ENCODE data around the gene GLB1L3.

DNA sequence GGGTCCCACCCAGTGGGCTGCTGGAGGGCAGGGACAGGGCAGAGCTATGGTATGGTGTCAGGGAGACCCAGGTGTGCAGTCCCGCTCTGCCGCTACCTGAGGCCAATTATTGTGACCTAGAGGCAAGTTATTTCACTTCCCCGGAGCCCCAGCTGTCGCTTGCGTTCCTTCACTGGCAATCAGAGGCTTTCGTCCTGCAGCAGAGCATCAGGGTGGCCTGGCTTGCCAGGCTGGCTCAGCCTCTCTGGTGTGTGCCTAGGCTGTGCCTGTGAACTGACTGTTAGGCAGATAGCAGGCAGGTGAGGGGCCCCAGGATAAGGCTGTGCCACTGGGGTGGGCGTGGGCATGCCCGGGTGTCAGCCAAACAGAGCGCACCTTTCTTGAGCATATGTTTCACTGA, 87.0 kb downstream of the GLB1L3 start:
- TF ChIP-seq, protein P1, sequence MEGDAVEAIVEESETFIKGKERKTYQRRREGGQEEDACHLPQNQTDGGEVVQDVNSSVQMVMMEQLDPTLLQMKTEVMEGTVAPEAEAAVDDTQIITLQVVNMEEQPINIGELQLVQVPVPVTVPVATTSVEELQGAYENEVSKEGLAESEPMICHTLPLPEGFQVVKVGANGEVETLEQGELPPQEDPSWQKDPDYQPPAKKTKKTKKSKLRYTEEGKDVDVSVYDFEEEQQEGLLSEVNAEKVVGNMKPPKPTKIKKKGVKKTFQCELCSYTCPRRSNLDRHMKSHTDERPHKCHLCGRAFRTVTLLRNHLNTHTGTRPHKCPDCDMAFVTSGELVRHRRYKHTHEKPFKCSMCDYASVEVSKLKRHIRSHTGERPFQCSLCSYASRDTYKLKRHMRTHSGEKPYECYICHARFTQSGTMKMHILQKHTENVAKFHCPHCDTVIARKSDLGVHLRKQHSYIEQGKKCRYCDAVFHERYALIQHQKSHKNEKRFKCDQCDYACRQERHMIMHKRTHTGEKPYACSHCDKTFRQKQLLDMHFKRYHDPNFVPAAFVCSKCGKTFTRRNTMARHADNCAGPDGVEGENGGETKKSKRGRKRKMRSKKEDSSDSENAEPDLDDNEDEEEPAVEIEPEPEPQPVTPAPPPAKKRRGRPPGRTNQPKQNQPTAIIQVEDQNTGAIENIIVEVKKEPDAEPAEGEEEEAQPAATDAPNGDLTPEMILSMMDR (IDR thresholded peaks at IDR 0.05): no peak
- TF ChIP-seq POLR2A (IDR thresholded peaks at IDR 0.05): no peak
